DMS53 treated with DMSO at 0.1 percent for 48 hours (cell line): ENCODE measurements around the gene LCOR.
"Not testable (repeated sequence)": the region's sequence is repeated elsewhere in the genome, so short reads cannot be mapped to it uniquely, and the experiment has no call there.

Experiments used
- DNase-seq: peaks from one replicate; lab custom pipeline; 2025; ENCODE audit not compliant: unreplicated experiment; lab: John Stamatoyannopoulos, UW

Gene LCOR

GRCh38 chr10:96831867-96832720 is at the start of gene LCOR:
Gene LCOR, plus strand, starts transcription at chr10:96832298. Its CDS starts 116,760 bp downstream, at chr10:96949058.
- peak; percentile 66 for DNase-seq

- DNase-seq: no peak
Observed at GRCh38 chr10:96784253-96784652, 47.8 kb upstream of the LCOR start.

GRCh38 chr10:96789571-96790108 is 42.5 kb upstream of the LCOR start:
- DNase-seq: peak; percentile 3

- no peak for DNase-seq
Observed at GRCh38 chr10:96791902-96792301, 40.2 kb upstream of the LCOR start.

- DNase-seq: no peak
Observed at GRCh38 chr10:96794836-96795733, 37.0 kb upstream of the LCOR start.

GRCh38 chr10:96797485-96797884 is 34.6 kb upstream of the LCOR start:
- DNase-seq: no peak

GRCh38 chr10:96803288-96803664 is 28.8 kb upstream of the LCOR start:
- DNase-seq: no peak

- DNase-seq: no peak
Observed at GRCh38 chr10:96814264-96814663, 17.8 kb upstream of the LCOR start.

GRCh38 chr10:96818971-96819370 is 13.1 kb upstream of the LCOR start:
- DNase-seq: not testable (repeated sequence)

- no peak for DNase-seq
Observed at GRCh38 chr10:96820765-96821164, 11.3 kb upstream of the LCOR start.

GRCh38 chr10:96826438-96826837 is 5.7 kb upstream of the LCOR start:
- DNase-seq: no peak

GRCh38 chr10:96828609-96829008 is 3.5 kb upstream of the LCOR start:
- no peak for DNase-seq

- no peak for DNase-seq
Observed at GRCh38 chr10:96829029-96829773, 2.9 kb upstream of the LCOR start.

- peak; percentile 78 for DNase-seq
Observed at GRCh38 chr10:96830511-96831199, 1.4 kb upstream of the LCOR start.

GRCh38 chr10:96831200-96831866 is 765 bp upstream of the LCOR start:
- no peak for DNase-seq

- peak; percentile 37 for DNase-seq
Observed at GRCh38 chr10:96832721-96833219, 672 bp downstream of the LCOR start.

- DNase-seq: no peak
Observed at GRCh38 chr10:96833220-96834001, 1.3 kb downstream of the LCOR start.

GRCh38 chr10:96834120-96834519 is 2.0 kb downstream of the LCOR start:
- DNase-seq: no peak

GRCh38 chr10:96835899-96836298 is 3.8 kb downstream of the LCOR start:
- DNase-seq: no peak
